ENCODE data around the gene FGF7. TPM values are rescaled to one million over a fixed set of nuclear protein-coding genes. Genes with fewer than 3 reads are reported as not detected.
"Not testable (repeated sequence)": the region's sequence is repeated elsewhere in the genome, so short reads cannot be mapped to it uniquely, and the experiment has no call there.

The FGF7 gene
- total RNA-seq, 1 donor from 2014 or later: 137 TPM

- no peak for TF ChIP-seq POLR2AphosphoS5 (IDR thresholded peaks at IDR 0.05; ENCODE audit: insufficient read depth in 1 of 2, low read depth in 1 of 2)
- Histone ChIP-seq H3K27me3 (no peaks in the 10 kb centered on the region), H3K9me3 (no peaks in the 10 kb centered on the region), H3K27ac (no peak overlapping the region), H3K4me3 (no peak overlapping the region), H3K4me1 (no peaks in the 10 kb centered on the region), H3K36me3 (no peaks in the 10 kb centered on the region)
- DNase-seq (ENCODE audit: extremely low spot score in 2 of 2): no peak
- intact Hi-C loops (cut with DNase I): no loop called here
Observed at GRCh38 chr15:49472338-49472737, 49.3 kb downstream of the FGF7 start.

- no peak overlapping the region for H3K27ac ChIP-seq
- no peaks in the 10 kb centered on the region for H3K4me1 ChIP-seq
- no peaks in the 10 kb centered on the region for H3K36me3 ChIP-seq
- no peak for DNase-seq (ENCODE audit: extremely low spot score in 2 of 2)
- TF ChIP-seq POLR2AphosphoS5 (IDR thresholded peaks at IDR 0.05; ENCODE audit: insufficient read depth in 1 of 2, low read depth in 1 of 2): no peak
- no peak for TF ChIP-seq CTCF (IDR thresholded peaks at IDR 0.05)
- TF ChIP-seq POLR2A (IDR thresholded peaks at IDR 0.05): no peak
- no peaks in the 10 kb centered on the region for H3K27me3 ChIP-seq
- intact Hi-C loops (cut with DNase I): no loop called here
- H3K4me3 ChIP-seq: no peak overlapping the region
- no peaks in the 10 kb centered on the region for H3K9me3 ChIP-seq
Observed at GRCh38 chr15:49473031-49473430, 50.0 kb downstream of the FGF7 start.

- H3K9me3 ChIP-seq; H3K4me1 ChIP-seq; H3K4me3 ChIP-seq; H3K27ac ChIP-seq; H3K27me3 ChIP-seq; H3K36me3 ChIP-seq; intact Hi-C loops (cut with DNase I); DNase-seq (ENCODE audit: extremely low spot score in 2 of 2): not testable (repeated sequence)
Observed at GRCh38 chr15:49478021-49478420, 55.0 kb downstream of the FGF7 start.

GRCh38 chr15:49478982-49479381 is 55.9 kb downstream of the FGF7 start:
- intact Hi-C loops (cut with DNase I); H3K36me3 ChIP-seq; H3K27ac ChIP-seq; H3K4me1 ChIP-seq; H3K9me3 ChIP-seq; H3K4me3 ChIP-seq; H3K27me3 ChIP-seq; DNase-seq (ENCODE audit: extremely low spot score in 2 of 2): not testable (repeated sequence)

GRCh38 chr15:49485401-49485800 is 62.4 kb downstream of the FGF7 start:
- intact Hi-C loops (cut with DNase I); H3K27ac ChIP-seq: not testable (repeated sequence)

GRCh38 chr15:49490966-49491365 is 67.9 kb downstream of the FGF7 start:
- H3K9me3 ChIP-seq: no peaks in the 10 kb centered on the region
- no peak overlapping the region for H3K4me3 ChIP-seq
- no peak overlapping the region for H3K27ac ChIP-seq
- no peaks in the 10 kb centered on the region for H3K4me1 ChIP-seq
- no peak for DNase-seq (ENCODE audit: extremely low spot score in 2 of 2)
- intact Hi-C loops (cut with DNase I): no loop called here
- TF ChIP-seq POLR2A (IDR thresholded peaks at IDR 0.05) (no peak), POLR2AphosphoS5 (IDR thresholded peaks at IDR 0.05; ENCODE audit: insufficient read depth in 1 of 2, low read depth in 1 of 2) (no peak), CTCF (IDR thresholded peaks at IDR 0.05) (no peak)
- no peaks in the 10 kb centered on the region for H3K27me3 ChIP-seq
- no peaks in the 10 kb centered on the region for H3K36me3 ChIP-seq

More at GRCh38 chr15:49485401-49485800, 62.4 kb downstream of the FGF7 start:
- not testable (repeated sequence) for DNase-seq (ENCODE audit: extremely low spot score in 2 of 2); H3K27me3 ChIP-seq; H3K36me3 ChIP-seq; H3K4me1 ChIP-seq; H3K4me3 ChIP-seq; H3K9me3 ChIP-seq

GRCh38 chr15:49492151-49492550 is 69.1 kb downstream of the FGF7 start:
- H3K9me3 ChIP-seq: no peaks in the 10 kb centered on the region
- H3K36me3 ChIP-seq: no peaks in the 10 kb centered on the region
- no peaks in the 10 kb centered on the region for H3K27me3 ChIP-seq
- DNase-seq (ENCODE audit: extremely low spot score in 2 of 2): no peak
- H3K4me3 ChIP-seq: no peak overlapping the region
- H3K27ac ChIP-seq: no peak overlapping the region
- intact Hi-C loops (cut with DNase I): no loop called here
- TF ChIP-seq POLR2A (IDR thresholded peaks at IDR 0.05) (no peak), POLR2AphosphoS5 (IDR thresholded peaks at IDR 0.05; ENCODE audit: insufficient read depth in 1 of 2, low read depth in 1 of 2) (no peak), CTCF (IDR thresholded peaks at IDR 0.05) (no peak)
- no peaks in the 10 kb centered on the region for H3K4me1 ChIP-seq
